Stimulated activated CD8-positive, alpha-beta memory T cell treated with anti-CD3 and anti-CD28 coated beads, Interleukin-2, amount 100 ng/mL, for 1 hour (primary cell): ENCODE data around the gene PLD4.

Experiments used
- DNase-seq, 2 donors: peaks; one replicate each; pipeline ENCODE4 v3.0.0-alpha.2; 2020; ENCODE audit warnings: low read depth in 2 of 2

PLD4 gene

DNA sequence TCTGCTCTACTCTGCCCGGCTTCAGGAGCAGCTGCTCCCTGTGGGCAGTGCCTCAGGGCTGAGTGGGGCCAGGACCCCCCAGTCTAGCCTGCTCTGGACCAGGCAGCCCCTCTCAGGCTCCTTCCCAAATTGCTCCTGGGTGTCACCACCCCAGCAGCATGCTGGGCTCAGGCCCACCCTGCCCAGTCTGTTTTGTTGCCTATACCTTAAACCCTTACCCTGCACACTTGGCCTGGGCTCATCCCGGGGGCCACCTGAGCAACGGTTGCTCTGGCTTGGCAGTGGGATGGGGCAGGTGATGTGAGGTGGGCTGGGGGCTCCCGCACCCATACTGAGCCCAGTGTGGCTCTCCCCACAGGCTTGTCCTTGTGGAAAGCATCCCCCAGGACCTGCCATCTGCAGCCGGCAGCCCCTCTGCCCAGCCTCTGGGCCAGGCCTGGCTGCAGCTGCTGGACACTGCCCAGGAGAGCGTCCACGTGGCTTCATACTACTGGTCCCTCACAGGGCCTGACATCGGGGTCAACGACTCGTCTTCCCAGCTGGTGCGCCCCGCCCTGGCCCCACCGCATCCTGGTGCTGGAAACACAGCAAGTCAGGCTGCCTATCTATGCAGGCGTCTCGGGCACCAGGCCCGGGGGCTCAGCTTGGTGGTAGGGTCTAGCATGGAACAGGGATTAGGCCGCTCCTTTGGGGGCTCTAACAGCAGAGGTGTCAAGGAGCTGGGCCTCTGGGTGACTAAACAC, 3.9 kb downstream of the PLD4 start:
- no peak for DNase-seq

GRCh38 chr14:104929268-104930230, 4.9 kb downstream of the PLD4 start:
- no peak for DNase-seq

- no peak for DNase-seq
Measured at GRCh38 chr14:104930526-104931303, 6.0 kb downstream of the PLD4 start.

DNA sequence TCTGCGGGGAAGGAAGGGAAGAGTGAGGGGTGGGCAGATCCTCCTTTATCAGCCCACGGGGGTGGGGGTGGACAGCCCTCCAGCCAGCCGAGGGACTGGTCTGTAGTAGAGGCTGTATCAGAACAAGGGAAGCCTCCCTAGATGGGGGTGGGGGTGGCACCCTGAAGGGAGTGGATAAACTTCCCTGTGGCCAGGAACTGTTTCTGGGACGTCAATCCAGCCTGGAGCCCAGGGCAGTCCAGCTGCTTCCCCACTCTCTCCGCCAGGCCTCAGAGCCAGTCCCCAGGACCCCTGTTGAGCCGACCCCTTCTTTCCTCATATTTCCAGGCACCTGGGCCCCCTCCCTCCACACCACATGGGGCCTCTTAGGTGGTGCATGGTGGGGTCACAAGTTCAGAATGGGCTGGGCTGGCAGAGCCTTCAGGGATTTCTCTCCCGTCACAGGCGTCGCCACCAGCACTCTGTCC, 6.7 kb downstream of the PLD4 start:
- no peak for DNase-seq

DNA sequence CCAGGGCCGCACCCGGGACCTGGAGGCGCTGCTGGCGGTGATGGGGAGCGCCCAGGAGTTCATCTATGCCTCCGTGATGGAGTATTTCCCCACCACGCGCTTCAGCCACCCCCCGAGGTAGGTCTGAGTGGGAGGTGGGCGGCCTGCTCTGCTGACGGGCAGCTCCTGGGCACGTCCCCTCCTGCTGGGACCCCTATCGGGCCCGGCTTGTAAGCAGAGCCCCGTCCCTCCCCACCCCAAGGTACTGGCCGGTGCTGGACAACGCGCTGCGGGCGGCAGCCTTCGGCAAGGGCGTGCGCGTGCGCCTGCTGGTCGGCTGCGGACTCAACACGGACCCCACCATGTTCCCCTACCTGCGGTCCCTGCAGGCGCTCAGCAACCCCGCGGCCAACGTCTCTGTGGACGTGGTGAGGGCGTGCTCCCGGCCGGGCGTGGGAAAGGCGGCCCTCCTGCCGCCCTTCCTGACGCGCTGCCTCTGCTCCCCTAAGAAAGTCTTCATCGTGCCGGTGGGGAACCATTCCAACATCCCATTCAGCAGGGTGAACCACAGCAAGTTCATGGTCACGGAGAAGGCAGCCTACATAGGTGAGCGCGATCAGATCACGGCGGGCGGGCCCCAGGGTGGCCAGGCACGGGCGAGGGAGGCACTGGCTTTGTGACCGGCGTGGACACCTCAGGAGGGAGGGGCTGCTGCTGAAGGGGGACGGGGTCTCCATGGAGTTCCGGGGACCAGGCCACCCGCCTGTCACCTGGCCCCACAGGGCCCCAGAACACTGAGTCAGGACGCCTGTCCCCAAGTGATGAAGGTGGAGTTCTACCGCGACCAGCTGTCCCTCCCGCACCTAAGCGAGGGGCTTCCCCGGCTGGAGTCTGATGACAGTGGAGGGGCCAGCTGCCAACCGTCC, 7.3 kb downstream of the PLD4 start:
- no peak for DNase-seq

DNA sequence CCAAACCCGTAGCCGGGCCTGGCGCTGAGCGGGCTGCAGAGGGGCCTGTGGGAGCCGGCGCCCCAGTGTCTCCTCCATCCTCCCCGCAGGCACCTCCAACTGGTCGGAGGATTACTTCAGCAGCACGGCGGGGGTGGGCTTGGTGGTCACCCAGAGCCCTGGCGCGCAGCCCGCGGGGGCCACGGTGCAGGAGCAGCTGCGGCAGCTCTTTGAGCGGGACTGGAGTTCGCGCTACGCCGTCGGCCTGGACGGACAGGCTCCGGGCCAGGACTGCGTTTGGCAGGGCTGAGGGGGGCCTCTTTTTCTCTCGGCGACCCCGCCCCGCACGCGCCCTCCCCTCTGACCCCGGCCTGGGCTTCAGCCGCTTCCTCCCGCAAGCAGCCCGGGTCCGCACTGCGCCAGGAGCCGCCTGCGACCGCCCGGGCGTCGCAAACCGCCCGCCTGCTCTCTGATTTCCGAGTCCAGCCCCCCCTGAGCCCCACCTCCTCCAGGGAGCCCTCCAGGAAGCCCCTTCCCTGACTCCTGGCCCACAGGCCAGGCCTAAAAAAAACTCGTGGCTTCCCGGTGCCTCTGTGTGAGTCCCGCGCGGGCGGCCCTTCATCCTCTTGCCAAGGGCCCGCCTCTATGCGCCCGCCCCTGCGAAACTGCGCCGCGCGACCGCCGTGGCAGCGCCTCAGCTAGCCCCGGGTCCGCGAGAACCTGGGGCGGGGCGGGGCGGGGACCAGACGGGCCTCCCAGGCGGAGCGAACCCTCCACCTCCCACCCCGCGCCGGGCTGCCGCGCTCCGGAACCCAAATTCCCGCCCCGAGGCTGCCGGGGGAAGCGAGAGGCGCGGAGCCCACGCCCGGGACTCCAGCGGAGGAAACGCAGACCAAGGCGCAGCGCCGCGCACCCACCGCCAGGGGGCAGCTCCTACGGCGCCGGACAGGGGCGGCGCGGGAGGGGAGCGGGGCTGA, 8.3 kb downstream of the PLD4 start:
- peak; percentile 71 to 72 for DNase-seq

GRCh38 chr14:104933746-104934733, 9.4 kb downstream of the PLD4 start:
- no peak for DNase-seq

GRCh38 chr14:104935026-104935650, 10.5 kb downstream of the PLD4 start:
- no peak for DNase-seq

GRCh38 chr14:104935955-104936354, 11.3 kb downstream of the PLD4 start:
- no peak for DNase-seq

DNA sequence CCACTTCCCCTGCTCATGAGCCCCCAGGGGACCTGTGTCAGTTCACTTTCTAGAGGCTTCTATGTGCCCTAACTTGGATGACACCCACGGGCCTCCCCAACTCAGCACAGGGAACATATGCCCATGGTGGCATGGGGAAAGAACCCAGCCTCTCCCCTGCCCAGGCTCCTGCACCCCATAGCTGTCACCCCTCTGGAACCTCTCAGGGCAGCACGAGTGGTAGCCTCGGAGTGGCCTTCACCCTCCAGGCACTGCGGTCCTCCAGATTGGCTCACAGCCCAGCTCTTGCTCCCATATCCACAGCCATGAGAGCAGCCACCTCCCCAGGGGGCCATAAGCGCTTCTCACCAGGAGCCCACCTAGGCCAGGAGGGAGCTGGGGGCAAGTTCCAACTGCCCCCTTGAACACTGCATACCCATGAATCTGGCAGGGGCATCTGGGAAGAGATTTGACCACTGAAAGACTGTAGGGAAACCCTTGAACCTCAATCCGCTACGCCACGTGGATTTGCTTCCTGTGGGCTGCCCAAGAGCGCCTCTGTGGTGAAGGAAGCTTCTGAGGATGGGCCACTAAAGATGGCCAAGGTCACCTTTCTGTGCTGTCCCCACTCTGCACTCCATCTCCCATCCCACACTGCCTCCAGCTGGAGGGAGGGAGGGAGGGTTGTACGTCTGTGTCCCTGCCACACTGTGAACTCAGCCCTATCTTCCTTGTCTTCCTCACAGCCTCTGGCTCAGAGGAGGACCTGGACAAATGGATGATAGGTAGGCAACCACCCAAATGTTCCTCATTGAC, 11.9 kb downstream of the PLD4 start:
- no peak for DNase-seq

GRCh38 chr14:104937161-104937560, 12.5 kb downstream of the PLD4 start:
- no peak for DNase-seq

GRCh38 chr14:104937694-104938365, 13.2 kb downstream of the PLD4 start:
- DNase-seq = no peak

- DNase-seq = no peak
Measured at GRCh38 chr14:104938436-104938835, 13.8 kb downstream of the PLD4 start.

GRCh38 chr14:104938960-104939359, 14.3 kb downstream of the PLD4 start:
- no peak for DNase-seq

DNA sequence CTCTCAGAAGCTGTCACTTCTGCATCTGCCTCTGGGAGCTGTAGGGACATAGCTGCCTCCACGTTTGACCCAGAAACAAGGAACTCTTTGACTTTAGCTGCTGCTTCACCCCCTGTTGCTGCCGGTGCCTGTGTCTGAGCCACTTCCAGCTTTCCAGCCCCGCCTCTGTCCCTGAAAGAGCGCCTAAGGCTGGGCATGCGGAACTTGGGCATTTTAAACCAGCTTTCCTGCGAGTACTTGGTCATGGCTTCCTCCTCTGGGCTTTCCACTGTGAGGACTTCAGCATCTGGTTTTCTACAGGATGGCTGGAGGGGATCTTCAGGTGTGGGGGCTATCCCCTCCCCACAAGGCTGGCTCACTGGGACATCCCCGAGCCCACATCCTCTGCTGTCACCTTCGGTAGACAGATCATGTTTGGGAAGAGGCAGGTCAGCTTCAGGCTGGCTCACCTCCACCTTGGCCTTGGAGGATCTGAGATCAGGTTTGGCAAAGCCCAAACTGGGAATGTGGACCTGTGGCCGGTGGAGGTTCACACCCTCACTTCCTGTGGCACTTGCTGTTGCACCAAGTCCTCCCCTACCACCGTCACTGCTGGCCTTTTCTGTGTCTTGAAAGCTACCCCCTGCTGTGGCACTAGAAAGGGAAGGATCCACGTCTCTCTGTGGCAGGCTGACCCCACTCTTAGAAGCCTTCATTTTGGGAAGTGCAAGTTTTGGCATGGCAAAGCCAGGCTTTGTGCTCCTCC, 15.2 kb downstream of the PLD4 start:
- no peak for DNase-seq
